Ammon's horn (tissue), 1 donor: ENCODE measurements around the gene MROH7.

Experiments used
- DNase-seq: peaks from one replicate; pipeline ENCODE4 v3.0.0-alpha.2; 2016; ENCODE audit warnings: low spot score

The MROH7 gene

DNA sequence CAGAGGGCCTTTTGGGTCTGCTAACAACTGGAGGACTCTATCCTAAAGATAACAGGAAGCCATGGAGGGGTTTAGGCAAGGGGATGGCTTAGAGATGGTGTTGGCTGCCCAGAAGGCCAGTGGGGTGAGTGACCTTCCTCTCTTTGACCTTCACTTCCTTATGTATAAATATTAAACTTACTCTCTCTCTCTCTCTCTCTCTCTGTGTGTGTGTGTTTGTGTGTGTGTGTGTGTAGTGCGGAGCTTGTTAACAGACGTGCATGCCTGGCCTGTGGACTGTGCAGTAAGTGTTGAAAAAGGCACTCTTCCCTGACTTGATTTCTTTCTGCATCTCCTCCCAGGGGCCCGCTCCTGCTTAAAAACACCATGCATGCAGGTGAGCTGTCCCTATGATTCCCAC is 10.0 kb downstream of the MROH7 start:
- DNase-seq = no peak

DNA sequence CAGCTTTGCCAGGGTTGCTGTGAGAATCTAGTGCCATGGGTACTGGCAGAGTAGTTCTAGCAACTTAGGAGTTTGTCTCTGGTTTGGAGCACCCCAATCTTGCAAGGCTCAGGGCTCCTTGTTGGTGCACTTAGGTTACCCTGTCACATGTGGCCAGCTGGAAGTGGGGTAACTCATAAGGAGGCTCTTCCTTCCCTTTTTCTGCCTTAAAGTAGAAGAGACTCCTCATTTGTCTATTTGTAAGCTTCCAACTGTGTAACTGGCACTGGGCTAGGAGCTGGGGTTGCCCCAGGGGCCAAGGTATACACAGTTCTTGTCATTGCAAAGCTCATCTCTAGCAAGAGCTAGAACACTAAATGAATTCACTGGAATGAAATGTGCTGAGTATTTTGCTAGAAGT is 10.6 kb downstream of the MROH7 start:
- no peak for DNase-seq

DNA sequence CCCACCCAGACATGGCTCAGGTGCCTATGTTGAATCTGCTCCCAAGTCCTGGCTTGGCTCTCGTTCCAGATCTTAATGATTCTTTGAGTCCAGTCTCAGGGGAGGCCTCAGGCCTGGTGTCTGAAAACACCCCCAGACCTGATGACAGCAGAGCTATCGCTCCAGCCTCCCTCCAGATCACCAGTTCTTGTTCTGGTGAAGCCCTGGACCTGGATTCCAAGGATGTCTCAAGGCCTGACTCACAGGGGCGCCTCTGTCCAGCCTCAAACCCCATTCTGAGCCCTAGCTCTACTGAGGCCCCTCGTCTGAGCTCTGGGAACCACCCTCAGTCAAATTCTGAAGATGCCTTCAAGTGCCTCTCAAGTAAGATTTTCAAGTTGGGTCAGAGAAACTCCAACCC is 11.4 kb downstream of the MROH7 start:
- DNase-seq = no peak

DNA sequence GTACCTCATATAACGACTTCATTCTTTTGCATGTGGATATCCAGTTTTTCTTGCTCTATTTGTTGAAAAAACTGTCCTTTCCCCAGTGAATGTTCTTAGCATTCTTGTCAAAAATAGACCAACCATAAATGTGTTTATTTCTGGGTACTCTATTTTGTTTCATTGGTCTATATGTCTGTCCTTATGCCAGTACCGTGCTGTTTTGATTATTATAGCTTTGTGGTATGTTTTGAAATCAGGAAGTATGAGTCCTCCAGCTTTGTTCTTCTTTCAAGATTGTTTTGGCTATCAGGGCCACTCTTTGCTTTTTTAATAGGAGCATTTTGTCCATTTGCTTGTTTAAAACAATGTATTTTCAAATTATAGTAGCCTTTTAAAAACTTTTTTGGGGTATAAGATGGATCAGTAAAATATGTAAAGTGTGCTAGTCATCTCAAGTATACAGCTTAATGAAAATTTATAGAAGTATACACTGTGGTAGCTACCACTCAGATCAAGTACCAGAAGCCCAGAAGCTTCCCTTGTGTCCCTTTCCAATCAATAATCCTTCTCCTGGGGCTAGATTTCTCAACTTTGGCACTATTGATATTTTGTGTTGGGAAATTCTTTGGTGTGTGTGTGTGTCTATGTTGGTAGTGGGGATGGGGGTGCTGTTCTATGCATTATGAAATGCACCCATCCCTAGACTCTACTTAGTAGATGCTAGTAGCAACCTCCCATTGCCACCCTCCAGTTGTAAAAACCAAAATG is 16.8 kb downstream of the MROH7 start:
- no peak for DNase-seq

DNA sequence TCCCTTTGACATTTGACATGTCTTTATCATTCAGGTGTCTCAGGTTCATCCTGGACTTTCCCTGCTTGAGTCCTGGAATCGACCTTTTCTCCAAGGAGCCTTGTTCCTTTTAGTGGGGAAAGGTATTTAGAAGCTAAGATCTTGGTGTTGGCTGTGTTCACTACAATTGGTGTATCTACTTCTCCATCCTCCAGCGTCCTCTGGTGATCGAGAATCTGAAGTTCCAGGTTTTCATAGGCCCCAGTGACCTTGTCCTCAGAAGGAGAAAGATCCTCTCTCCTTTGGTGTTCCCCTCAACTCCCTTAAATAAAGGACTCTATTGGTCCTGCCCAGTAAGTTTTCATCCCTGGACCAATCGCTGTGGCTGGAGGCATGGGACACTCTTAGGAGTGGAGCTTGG is 22.1 kb downstream of the MROH7 start:
- DNase-seq = no peak

DNA sequence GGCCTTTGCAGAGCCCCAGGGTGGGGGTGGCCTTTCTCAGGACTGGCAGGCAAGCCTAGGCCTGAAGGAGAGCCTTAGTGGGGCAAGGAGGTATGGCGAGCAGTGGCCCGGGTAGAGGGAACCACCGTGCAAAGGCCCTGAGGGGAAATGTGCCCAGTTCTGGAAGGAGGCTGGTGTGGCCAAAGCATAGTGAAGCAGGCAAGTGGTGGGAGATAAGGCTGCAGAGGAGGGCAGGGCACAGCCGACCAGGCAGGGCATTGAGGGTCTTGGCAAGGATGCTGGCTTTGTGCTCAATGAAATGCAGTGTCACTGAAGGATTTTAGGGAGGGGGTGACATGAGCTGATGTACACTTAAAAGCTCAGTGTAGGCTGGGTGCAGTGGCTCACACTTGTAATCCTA is 22.8 kb downstream of the MROH7 start:
- DNase-seq = no peak

DNA sequence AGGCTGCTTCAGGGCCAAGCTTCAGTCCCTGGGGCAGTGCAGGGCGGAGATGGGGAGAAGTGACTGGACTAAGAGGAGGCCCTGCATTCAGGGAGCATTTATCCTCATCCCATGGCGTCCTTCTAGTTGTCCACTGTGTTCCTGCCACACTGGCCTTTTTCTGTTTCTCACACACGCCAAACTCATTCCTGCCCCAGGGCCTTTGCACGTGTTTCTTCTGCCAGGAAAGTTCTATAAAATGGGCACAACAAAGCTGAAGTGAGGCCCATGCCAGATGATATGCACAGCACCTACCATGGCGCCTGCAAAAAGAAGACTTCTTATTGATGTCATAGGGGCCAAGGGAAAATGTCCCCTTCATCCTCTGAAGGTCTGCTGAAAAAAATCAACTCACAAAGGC is 24.3 kb downstream of the MROH7 start:
- no peak for DNase-seq

DNA sequence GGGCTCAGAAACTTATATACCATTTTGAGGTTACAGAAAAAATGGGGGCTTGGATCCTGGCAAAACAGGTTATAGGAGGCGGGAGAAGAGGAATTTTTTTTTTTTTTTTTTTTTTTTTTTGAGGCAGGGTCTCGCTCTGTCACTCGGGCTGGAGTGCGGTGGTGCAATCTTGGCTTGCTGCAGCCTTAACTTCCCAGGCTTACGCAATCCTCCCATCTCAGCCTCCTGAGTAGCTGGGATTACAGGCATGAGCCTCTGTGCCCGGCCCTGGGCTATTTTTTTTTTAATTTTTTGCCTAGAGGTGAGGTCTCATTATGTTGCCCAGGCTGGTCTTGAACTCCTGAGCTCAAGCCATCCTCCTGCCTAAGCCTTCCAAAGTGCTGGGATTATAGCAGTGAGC is 24.7 kb downstream of the MROH7 start:
- no peak for DNase-seq

DNA sequence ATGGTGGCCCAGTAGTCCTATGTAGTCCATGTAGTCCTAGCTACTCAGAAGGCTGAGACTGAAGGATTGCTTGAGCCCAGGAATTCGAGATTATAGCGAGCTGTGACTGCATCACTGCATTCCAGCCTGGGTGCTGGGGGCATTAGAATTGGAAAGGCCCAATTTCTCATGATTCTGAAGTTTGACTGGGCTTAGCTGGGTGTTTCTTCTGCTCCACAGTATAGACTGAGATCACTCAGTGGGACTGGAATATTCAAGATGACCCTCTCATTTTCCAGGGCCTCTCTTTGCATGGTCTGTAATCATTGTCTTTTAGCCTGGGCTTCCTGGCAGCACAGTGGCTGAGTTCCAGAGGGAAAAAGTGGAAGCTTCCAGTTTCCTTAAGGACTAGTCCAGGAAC is 26.2 kb downstream of the MROH7 start:
- DNase-seq = no peak

DNA sequence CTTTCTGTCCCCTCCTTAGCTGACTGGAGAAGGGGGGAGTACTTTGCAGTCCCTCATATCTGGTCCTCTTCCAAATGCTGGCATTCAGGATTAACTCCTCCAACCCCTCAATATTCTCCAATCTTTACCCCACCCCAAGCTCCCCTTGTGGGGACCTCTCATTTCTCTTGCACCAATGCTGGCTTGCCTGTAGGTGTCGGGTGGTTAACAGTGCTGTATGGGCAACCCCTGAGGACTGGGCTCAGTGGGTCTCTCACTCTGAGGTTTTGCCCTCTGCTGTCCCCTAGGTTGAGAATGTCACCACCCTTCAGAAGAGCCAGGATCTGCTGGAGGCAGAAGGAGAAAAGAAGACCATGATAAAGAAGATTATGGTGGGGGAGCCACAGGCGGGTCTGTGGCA is 27.0 kb downstream of the MROH7 start:
- DNase-seq = no peak

DNA sequence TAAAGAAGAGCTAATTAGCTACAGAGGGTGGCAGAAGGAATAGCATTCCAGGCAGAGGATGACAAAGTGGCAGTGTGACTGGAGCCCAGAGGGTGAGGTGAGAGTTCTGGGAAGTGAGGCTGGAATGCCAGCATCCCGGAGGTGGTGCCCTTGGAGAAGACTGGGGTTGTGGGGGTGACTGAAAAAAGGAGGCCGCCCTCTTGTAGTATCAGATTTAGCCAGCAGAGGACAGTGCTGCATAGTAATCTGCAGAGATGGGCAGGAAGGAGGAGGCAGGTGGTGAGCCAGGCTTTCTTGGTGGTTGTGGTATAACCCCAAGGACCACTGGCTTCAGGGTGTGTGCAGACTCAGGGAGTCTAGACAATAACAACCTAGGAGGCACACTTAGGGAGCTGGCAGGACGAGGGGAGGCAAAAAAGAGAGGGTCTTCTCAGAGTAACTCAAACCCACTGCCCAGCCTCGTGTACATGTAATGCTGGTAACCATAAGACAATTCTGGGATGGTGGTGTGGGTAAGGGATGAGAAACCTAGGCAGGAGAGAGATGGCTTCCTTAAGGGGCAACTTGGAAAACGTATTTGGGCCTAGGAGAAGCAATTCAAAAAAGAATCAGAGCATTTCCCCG is 30.5 kb downstream of the MROH7 start:
- DNase-seq = peak; percentile 30

DNA sequence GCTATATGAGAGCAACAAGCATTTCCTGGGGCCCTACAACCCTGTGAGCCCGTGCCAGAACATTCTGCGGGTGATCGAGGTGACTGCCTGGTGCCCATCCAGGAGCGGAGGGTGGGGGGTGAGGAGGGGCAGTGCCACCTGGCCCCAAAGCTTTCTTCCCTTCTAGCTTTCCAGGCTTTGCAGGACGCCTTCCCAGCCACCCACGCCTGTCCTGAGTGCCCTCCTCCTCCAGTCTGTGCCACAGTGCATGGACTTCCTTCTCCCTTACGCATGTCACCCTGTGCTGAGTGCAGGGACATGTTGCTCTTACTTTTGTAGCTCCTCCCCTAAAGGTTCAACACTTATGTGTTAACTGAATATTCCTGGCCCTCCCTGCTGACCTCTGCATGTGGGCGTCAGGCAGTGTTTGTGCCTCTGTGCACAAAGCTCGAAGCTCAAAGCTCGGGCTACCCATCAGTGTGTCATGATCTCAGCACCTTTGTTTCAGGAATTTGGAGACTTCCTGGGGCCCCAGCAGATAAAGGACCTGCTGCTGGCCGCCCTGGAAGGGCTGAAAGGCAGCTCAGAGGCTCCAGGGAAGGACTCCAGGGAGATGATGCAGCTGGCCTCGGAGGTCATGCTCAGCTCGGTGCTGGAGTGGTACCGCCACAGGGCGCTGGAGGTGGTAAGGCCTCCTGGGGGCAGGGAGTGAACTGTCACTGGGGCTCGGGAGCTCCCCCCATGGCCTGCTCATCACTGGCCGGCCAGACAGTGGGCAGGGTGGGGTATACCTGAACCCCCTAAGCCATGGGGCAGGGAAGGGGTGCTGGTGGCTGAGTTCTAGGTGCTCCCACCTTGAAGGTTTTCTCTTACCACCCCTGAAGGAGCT is 37.4 kb downstream of the MROH7 start:
- no peak for DNase-seq

DNA sequence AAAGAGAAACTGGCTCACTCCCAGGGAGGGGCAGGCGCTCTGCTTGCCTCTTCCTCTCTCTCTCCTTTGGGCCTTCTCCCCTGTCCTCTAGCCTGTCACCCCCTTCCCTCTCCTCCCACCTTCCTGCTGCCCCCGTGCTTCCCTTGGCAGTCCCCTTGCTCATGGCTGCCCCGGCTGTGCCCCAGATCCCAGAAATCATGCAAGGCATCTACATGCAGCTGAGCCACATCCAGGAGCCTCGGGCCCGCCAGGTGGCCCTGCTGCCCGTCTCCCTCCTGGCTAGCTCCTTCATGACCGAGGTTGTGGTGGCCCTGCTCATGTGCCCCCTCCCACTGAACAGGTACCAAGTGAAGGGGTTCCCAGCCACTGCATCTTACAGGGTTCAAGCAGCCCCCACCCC is 38.1 kb downstream of the MROH7 start:
- no peak for DNase-seq

DNA sequence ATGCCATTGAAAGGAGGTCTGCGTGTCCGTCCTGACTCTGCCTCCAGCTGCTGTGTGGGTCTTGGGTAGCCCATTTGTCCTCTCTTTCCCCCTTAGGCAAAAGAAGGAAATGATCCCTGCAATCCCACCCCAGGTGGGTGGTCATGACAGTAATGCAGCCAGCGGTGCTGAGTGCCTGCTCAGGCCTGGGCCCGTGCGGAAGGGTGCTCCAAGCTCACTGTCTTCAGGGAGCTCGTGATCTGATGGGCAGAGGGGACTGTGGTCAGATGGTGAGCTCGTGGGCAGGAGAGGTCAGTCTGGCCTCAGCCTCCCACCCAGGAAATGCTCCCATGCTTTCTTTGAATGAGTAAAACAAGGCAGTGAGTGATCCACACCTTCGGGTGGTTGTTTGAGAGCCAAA is 38.8 kb downstream of the MROH7 start:
- no peak for DNase-seq

DNA sequence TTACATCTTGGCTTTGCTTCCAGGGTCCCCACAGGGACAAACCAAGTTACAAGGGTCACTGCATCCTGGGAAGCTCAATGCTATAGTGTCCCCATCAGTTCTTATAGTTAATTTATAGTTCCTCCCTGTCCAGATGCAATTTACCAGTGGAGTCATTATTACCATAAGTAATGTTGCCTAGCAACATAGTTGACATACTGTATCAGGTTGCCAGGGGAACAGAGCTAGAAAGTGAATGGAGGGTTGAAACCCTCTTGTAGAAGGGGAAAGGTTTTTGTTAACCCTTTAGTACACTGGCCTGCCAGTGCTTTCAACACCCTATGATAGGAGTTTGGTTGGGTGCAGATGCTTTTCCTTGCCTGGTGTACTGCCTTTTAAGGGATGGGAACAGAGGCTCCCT is 39.8 kb downstream of the MROH7 start:
- DNase-seq = no peak

DNA sequence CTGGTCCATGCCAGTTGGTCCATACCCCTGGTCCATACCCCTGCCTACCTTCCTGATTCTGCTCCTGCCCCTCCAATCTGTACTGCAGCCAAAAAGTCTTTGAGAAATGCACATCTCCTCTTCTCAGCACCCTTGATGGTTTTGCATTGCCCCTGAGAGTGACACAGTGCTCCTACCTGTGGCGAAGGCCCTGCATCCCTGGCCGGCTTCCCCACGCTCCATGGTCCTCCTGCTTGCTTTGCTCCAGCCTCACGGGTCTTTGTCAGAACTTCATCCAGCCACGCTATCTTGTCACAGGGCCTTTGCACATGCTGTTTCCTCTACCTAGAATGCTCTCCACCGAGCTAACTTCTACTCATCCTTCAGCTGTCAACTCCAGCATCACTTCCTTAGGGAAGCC is 41.9 kb downstream of the MROH7 start:
- no peak for DNase-seq

DNA sequence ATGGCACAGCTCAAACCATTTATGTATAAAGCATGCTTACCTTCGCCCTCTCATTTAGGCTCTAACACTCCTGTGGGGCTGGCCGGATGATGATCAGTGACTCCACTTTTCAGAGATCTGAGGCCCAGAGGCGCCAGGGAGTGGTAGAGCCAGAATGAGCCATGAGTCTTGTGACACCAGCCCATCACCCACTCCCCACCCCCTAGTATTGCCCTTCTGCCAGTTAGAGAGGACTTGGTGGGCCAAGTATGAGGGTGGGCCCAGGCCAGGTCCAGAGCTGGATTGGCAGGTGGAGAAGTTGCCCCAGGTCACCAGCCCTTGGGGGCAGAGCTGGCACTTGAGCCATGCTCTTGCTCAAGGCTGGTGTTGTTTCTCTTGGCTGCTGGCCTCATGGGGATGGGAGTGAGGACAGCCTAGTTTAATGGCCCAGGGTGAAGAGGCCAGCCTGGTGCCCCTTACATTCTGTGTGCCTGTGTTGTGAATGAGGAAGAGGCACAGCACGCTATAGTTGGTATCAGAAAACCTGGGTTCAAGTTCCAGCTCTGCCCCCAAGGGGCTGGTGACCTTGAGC is 43.8 kb downstream of the MROH7 start:
- DNase-seq = no peak

DNA sequence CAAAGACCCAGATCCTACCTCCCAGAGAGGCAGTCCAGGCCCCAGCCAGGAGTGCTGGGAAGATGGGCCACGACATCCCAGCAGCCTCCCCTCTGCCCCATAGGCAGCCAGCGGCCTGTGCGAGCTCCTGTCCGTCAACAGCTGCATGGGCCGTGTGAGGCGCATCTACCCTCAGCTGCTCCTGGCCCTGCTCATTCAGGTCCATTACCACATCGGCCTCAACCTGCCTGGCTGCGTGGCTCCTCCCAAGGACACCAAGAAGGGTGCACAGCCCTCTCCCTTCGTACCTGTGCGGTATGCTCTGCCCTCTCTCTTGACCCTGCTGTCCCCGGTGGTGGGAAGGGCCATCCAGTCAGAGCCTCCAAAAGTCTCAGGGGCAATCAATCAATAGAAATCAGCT is 44.6 kb downstream of the MROH7 start:
- no peak for DNase-seq

DNA sequence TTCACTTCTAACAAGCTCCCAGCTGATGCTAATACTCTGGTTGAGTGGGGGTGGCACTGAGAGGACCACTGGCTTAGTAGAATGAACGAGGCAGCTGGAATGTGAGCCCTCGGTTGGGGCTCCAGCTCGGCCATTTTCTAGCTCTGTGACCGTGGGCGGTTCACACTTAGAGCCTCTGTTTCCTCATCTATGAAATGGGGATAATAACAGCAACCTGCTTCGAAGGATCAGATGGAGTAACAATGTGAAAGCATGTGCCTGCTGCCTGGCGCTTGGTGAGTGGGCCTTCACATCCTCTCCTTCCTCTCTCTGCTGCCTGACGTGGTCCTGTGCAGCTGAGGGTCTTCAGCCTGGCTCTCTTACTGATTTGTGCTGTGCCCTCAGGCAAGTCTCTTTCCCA is 53.2 kb downstream of the MROH7 start:
- DNase-seq = no peak

DNA sequence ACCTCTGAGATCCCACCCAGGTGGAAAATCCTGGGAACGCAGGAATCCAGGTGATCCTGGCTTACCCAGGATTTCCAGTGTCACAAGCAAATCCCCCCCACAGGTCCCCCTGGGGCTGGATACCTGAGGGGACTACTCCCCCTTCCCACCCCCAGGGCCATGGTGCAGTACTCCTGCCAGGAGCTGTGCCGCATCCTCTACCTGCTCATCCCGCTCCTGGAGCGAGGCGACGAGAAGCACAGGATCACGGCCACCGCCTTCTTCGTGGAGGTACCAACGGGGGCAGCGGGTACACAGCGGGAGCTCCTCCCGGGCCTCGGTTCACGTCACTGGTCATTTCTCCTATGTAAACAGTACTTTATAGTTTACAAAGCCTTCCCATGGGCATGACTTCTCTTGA is 53.6 kb downstream of the MROH7 start:
- DNase-seq = no peak

DNA sequence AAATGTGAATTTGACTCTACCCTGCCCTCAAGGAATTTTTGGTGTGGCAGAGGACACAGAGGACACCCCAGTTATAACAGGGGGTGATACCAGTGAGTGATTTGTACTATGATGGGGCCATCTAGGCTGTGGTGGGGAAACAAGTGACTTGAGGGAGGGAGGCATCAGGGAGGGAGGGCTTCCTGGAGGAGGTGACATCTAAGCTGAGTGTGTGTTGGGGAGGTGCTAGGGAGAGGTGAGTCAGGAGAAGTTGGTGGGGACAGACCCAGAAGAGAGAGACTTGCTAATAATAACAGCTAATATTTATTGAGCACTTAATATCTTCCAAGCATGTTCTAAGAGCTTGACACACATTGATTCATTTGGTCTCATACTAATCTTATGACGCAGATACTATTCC is 54.2 kb downstream of the MROH7 start:
- DNase-seq = no peak

DNA sequence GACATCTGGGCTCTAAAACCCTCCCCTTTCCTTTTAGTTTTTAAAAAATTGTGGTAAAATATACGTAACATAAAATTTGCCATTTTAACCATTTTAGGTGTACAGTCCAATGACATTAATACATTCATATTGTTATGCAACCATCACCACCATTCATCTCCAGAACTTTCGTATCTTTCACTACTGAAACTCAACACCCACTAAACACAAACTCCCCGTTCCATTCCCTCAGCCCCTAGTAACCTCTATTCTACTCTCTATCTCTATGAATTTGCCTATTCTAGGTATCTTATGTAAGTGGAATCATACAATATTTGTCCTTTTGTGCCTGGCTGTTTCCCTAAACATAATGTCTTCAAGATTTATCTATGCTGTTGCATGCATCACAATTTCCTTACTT is 54.7 kb downstream of the MROH7 start:
- DNase-seq = no peak

DNA sequence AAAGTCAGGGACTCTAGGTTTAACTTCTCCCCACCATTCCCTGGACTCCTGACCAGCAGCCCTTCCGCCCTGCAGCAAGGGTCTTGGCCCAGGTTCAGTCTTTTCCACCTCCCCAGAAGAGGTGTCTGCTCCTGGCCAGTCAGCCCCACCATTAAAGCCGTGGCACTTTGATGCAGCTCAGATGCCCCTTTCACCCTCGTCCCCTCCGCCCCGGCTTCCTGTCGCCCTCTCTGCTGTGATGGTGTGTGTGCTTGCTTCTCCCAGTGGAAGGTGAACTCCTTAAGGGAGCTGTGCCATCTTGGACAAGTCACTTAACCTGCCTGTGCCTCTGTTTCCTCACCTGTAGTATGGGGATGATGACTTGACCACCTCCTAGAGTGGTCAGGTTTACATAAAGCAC is 56.3 kb downstream of the MROH7 start:
- DNase-seq = no peak
